Epithelial cell of proximal tubule (primary cell): ENCODE measurements around the gene ST6GALNAC3. TPM values are rescaled to one million over a fixed set of nuclear protein-coding genes. Genes with fewer than 3 reads are reported as not detected.

Source experiments
- DNase-seq: peaks from one replicate; pipeline ENCODE4 v3.0.0-alpha.2; 2011; ENCODE audit warnings: low read depth
- H3K4me3 ChIP-seq: 2 replicates; pipeline ENCODE4 v1.5.1; 2011; ENCODE audit warnings: low read depth, mild to moderate bottlenecking, low read length
- CTCF ChIP-seq: conservative IDR thresholded peaks from 2 replicates; pipeline ENCODE4 v1.5.1; 2012; ENCODE audit warnings: low read depth, mild to moderate bottlenecking, low read length
- total RNA-seq: library from RNA; depleted of rRNA; stranded (reverse); fragments of >200 nt; gene quantifications from 2 replicates; pipeline ENCODE4 v1.2.3, GENCODE V29; 2015

Gene ST6GALNAC3
- total RNA-seq, 1 donor from 2014 or later = 0.75 TPM

GRCh38 chr1:76156987-76157386 is 82.4 kb downstream of the ST6GALNAC3 start:
- no peak overlapping the region for H3K4me3 ChIP-seq
- TF ChIP-seq CTCF = no peak
- DNase-seq = no peak

- no peak for TF ChIP-seq CTCF
- DNase-seq = peak; percentile 72
- H3K4me3 ChIP-seq = no peak overlapping the region
Measured at GRCh38 chr1:76158126-76158525, 83.6 kb downstream of the ST6GALNAC3 start.

- H3K4me3 ChIP-seq = no peak overlapping the region
- DNase-seq = no peak
- no peak for TF ChIP-seq CTCF
Measured at GRCh38 chr1:76160225-76160624, 85.7 kb downstream of the ST6GALNAC3 start.

- no peak for DNase-seq
- H3K4me3 ChIP-seq = no peak overlapping the region
- TF ChIP-seq CTCF = no peak
Measured at GRCh38 chr1:76161451-76161850, 86.9 kb downstream of the ST6GALNAC3 start.

- H3K4me3 ChIP-seq = no peak overlapping the region
- DNase-seq = no peak
- no peak for TF ChIP-seq CTCF
Measured at GRCh38 chr1:76162254-76162653, 87.7 kb downstream of the ST6GALNAC3 start.

GRCh38 chr1:76164165-76164564 is 89.6 kb downstream of the ST6GALNAC3 start:
- H3K4me3 ChIP-seq = no peak overlapping the region
- TF ChIP-seq CTCF = no peak
- no peak for DNase-seq

- TF ChIP-seq CTCF = no peak
- DNase-seq = no peak
- H3K4me3 ChIP-seq = no peak overlapping the region
Measured at GRCh38 chr1:76170084-76170483, 95.5 kb downstream of the ST6GALNAC3 start.
